Neural cell (in vitro differentiated cells): ENCODE data around the gene ISY1.

Source experiments
- CTCF ChIP-seq: fragments of 450-650 bp; IDR thresholded peaks from 2 replicates; pipeline ENCODE4 v1.5.1; 2014; ENCODE audit warnings: antibody characterized with exemption, mild to moderate bottlenecking, moderate library complexity; ENCODE audit not compliant: poor library complexity, severe bottlenecking
- EP300 ChIP-seq: fragments of 450-650 bp; conservative IDR thresholded peaks from 2 replicates; pipeline ENCODE4 v1.6.1; 2014; ENCODE audit warnings: antibody characterized with exemption, mild to moderate bottlenecking, moderate library complexity; ENCODE audit not compliant: poor library complexity, severe bottlenecking
- EZH2 ChIP-seq: fragments of 200-600, 300-800 bp; shearing (Covaris generic), sonication (generic); IDR thresholded peaks from 2 replicates; pipeline ENCODE4 v1.6.1; 2014; ENCODE audit warnings: antibody characterized with exemption, low read length, borderline replicate concordance, mild to moderate bottlenecking; ENCODE audit not compliant: insufficient read depth, poor library complexity, severe bottlenecking
- MXI1 ChIP-seq: fragments of 450-650 bp; conservative IDR thresholded peaks from 2 replicates; pipeline ENCODE4 v1.6.1; 2014; ENCODE audit warnings: antibody characterized with exemption, mild to moderate bottlenecking; ENCODE audit not compliant: poor library complexity, severe bottlenecking
- POLR2AphosphoS5 ChIP-seq: IDR thresholded peaks from 2 replicates; pipeline ENCODE4 v1.6.1; 2012
- RAD21 ChIP-seq: fragments of 450-650 bp; conservative IDR thresholded peaks from 2 replicates; pipeline ENCODE4 v1.6.1; 2014; ENCODE audit warnings: antibody characterized with exemption, mild to moderate bottlenecking, moderate library complexity
- REST ChIP-seq: IDR thresholded peaks from 2 replicates; pipeline ENCODE4 v1.6.1; 2012; ENCODE audit warnings: borderline replicate concordance
- SMC3 ChIP-seq: fragments of 450-650 bp; conservative IDR thresholded peaks from 2 replicates; pipeline ENCODE4 v1.6.1; 2014; ENCODE audit warnings: antibody characterized with exemption, mild to moderate bottlenecking, moderate library complexity; ENCODE audit not compliant: poor library complexity

GRCh38 chr3:129173725-129174124 is 12.9 kb upstream of the ISY1 start:
- TF ChIP-seq CTCF (no peak), MXI1 (no peak), EZH2 (no peak), POLR2AphosphoS5 (no peak), RAD21 (no peak), SMC3 (no peak), EP300 (no peak), REST (no peak)
